Activated CD4-positive, alpha-beta memory T cell treated with anti-CD3 and anti-CD28 coated beads for 36 hours (primary cell): ENCODE results near the gene CHMP5. TPM values are rescaled to one million over a fixed set of nuclear protein-coding genes. Genes with fewer than 3 reads are reported as not detected.

ENCODE experiments used
- CTCF ChIA-PET: fragments of 350-600 bp; sonication (Branson Sonifier 250); formaldehyde crosslinking; loops from one replicate; lab custom pipeline; 2021; ENCODE audit warnings: antibody characterized with exemption, inconsistent platforms; lab: Charles Lee
- POLR2A ChIA-PET: fragments of 350-600 bp; sonication (Branson Sonifier 250); formaldehyde crosslinking; loops from one replicate; lab custom pipeline; 2021; ENCODE audit warnings: antibody characterized with exemption; lab: Charles Lee
- DNase-seq: peaks from one replicate; pipeline ENCODE4 v3.0.0-alpha.2; 2020
- H3K27ac Mint-ChIP-seq: one replicate; pipeline ENCODE4 v1.8.0; 2021; ENCODE audit warnings: mixed read lengths
- H3K27me3 Mint-ChIP-seq: one replicate; pipeline ENCODE4 v1.8.0; 2021; ENCODE audit warnings: mixed read lengths
- H3K36me3 Mint-ChIP-seq: one replicate; pipeline ENCODE4 v1.8.0; 2021; ENCODE audit warnings: mixed read lengths
- H3K4me1 Mint-ChIP-seq: one replicate; pipeline ENCODE4 v1.8.0; 2021; ENCODE audit warnings: low read depth, mixed read lengths
- H3K4me3 Mint-ChIP-seq: one replicate; pipeline ENCODE4 v1.8.0; 2021; ENCODE audit warnings: mild to moderate bottlenecking, mixed read lengths
- H3K9me3 Mint-ChIP-seq: one replicate; pipeline ENCODE4 v1.8.0; 2021; ENCODE audit warnings: mixed read lengths
- intact Hi-C: fragments of 100-400 bp; cut with micrococcal nuclease; formaldehyde crosslinking; loops from one replicate; pipeline ENCODE4 v1.15.1; 2023
- total RNA-seq, 2 experiments: library from RNA; stranded (reverse); gene quantifications; one replicate each; pipeline ENCODE4 v1.2.3, GENCODE V29; 2021

Gene CHMP5
- total RNA-seq, 2 experiments from 2014 or later, result 116 to 119 TPM

DNA sequence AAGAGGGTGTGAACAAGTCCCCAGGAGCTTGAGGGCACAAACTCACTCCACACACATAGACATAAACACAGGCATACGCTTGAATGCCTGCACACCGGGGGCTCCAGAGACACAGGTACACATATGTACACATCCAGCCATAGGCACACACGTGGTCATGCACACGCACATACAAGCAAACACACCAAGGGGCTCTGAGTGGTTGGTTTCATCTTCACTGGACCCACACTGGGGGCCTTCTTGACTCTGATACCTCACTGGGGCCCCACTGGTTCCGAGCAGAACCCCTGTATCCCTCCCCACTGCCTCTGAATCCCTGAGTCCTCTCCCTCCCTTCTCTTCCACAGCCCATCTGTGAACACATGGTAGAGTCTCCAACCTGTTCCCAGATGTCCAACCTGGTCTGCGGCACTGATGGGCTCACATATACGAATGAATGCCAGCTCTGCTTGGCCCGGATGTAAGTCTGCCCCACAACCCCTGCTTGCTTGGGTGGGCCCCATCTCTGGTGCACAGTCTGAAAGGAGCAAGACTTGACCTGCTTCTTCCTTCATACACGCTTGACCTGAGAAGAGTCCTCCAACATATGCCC is 18.5 kb upstream of the CHMP5 start:
- Mint-ChIP-seq H3K4me3 (no peak overlapping the region), H3K9me3 (no peaks in the 10 kb centered on the region), H3K36me3 (peaks cover 7% of the 10 kb centered on the region), H3K27ac (no peak overlapping the region), H3K4me1 (no peaks in the 10 kb centered on the region), H3K27me3 (no peaks in the 10 kb centered on the region)
- ChIA-PET CTCF (no interaction called here), POLR2A (no interaction called here)
- no peak for DNase-seq
- intact Hi-C loops, result no loop called here

DNA sequence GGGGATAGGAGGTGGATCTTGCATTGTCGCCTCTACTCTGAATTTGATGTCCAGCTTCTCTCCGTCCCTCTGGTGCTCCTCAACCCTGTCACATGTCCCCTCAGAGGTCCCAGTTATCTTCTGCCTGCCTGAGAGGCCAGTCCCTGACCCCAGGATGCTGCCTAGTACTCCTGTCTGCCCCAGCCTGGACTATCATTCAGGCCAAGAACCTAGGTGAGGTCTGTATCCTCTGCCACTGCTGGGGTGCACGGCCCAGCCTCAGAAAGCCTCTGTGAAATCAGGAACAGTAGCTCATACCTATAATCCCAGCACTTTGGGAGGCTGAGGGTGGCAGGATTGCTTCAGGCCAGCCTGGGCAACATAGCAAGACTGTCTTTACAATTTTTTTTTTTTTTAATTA is 16.2 kb upstream of the CHMP5 start:
- no peak for DNase-seq
- Mint-ChIP-seq H3K27ac (no peak overlapping the region), H3K27me3 (no peaks in the 10 kb centered on the region), H3K9me3 (no peaks in the 10 kb centered on the region), H3K4me3 (no peak overlapping the region), H3K36me3 (peaks cover 15% of the 10 kb centered on the region), H3K4me1 (no peaks in the 10 kb centered on the region)
- ChIA-PET POLR2A (no interaction called here), CTCF (interaction anchor here (0.7 kb wide), 1 partner anchor 78 kb away, joined by 3 read pairs; no protein-coding TSS in a partner anchor)
- intact Hi-C loops, result no loop called here

DNA sequence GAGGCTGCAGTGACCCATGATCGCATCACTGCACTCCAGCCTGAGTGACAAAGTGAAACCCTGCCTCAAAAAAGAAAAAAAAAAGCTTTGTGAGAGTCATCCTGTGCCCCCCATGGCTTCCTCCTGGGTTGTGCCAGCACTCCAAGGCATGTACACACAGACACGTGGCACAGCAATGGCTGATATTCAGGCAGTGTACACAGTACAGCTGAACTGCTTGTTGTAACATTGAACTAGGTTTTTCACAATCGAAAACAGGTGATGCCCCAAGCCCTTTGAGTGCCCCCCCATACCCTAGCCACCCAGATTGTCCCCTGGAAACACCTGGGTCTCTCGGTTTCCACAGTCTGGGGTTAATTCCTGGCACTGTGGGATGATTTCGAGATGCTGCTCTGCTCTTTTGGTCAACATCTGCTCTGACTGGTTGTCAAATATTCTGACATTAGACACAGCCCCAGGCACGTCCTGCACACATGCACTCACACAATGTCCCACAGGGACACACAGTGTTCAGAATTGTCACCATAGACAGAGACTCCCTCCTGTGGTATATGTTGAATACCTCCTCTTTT is 15.7 kb upstream of the CHMP5 start:
- DNase-seq, result no peak
- ChIA-PET CTCF (interaction anchor here (0.7 kb wide), 1 partner anchor 79 kb away, joined by 3 read pairs; no protein-coding TSS in a partner anchor), POLR2A (interaction anchor here (0.7 kb wide), 1 partner anchor 9 kb away, joined by 4 read pairs; no protein-coding TSS in a partner anchor)
- no peak overlapping the region for H3K27ac Mint-ChIP-seq
- no peaks in the 10 kb centered on the region for H3K4me1 Mint-ChIP-seq
- intact Hi-C loops, result no loop called here
- H3K4me3 Mint-ChIP-seq, result no peak overlapping the region
- no peaks in the 10 kb centered on the region for H3K27me3 Mint-ChIP-seq
- no peaks in the 10 kb centered on the region for H3K9me3 Mint-ChIP-seq
- H3K36me3 Mint-ChIP-seq, result peaks cover 16% of the 10 kb centered on the region

DNA sequence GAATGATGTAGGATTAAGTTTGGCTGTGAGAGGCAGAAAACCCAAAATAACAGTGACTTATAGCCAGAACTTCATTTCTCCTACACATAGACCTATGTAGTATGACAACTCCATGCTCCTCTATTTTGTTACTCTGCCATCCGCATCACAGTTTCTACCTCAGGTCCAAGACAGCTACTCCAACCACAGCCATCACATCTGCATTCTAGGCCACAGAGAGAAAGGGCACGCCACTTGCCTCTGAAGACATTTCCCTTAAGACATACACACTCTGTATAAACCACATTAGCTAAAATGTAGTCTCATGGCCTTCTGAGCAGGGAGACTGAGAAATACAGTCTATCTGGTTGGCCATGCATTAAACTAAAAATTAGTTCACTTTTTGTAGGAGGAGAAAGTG is 14.9 kb upstream of the CHMP5 start:
- no peaks in the 10 kb centered on the region for H3K27me3 Mint-ChIP-seq
- H3K9me3 Mint-ChIP-seq, result no peaks in the 10 kb centered on the region
- H3K4me1 Mint-ChIP-seq, result no peaks in the 10 kb centered on the region
- POLR2A ChIA-PET, result interaction anchor here (0.5 to 0.7 kb wide), 2 partner anchors 8 to 1166 kb away, joined by 3 to 4 read pairs; no protein-coding TSS in a partner anchor
- H3K36me3 Mint-ChIP-seq, result peaks cover 22% of the 10 kb centered on the region
- intact Hi-C loops, result no loop called here
- H3K27ac Mint-ChIP-seq, result no peak overlapping the region
- no peak for DNase-seq
- H3K4me3 Mint-ChIP-seq, result no peak overlapping the region
- CTCF ChIA-PET, result no interaction called here

DNA sequence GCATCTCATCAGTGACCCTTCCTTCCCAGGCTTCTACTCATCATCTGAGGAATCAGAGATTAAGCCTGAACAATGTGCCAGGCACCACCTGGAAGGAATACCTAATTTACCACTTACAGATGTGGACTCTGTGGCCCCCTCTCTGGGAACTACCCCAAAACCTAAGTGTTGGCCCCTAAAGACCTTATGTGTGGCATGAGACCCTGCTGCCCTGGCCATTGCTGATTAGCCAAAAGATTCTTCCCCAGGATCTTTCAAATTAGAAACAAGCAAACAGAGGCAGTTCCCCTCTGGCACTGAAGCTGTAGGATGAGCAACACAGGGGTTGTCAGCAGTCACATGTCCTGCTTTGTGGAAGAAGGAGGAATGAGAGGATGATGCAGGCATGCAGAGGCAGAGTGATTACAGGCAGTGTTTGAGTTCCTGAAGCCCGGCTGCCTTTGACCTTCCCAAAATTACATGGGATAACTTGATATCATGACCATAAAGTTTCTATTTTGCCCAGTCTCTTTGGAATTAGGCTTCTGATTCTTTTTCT is 14.3 kb upstream of the CHMP5 start:
- CTCF ChIA-PET, result no interaction called here
- no peak for DNase-seq
- peaks cover 22% of the 10 kb centered on the region for H3K36me3 Mint-ChIP-seq

DNA sequence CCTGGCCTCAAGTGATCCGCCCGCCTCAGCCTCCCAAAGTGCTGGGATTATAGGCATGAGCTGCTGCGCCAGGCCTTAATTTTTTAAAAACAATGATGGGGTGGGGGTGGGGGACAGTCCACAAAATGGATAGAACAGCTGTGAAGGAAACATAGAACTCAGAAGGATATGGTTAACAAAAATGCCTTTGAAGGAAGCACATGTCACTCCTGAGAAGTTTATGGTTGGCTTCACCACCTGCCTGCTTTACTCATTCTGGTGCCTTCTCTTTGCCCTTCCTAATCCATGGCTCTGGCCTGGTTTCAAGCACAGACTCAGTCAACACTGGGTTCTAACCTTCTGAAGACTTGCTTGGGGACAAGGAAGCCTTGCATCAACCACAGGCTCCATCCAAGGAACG is 10.6 kb upstream of the CHMP5 start:
- no peak overlapping the region for H3K27ac Mint-ChIP-seq
- ChIA-PET CTCF (interaction anchor here (0.6 kb wide), 1 partner anchor 41 kb away, joined by 3 read pairs; no protein-coding TSS in a partner anchor), POLR2A (interaction anchor here (1.7 kb wide), 1 partner anchor 10 kb away, joined by 7 read pairs; the partner anchor contains the start of genes BAG1 and CHMP5)
- no peak overlapping the region for H3K4me3 Mint-ChIP-seq
- intact Hi-C loops, result no loop called here
- H3K36me3 Mint-ChIP-seq, result peaks cover 44% of the 10 kb centered on the region
- no peaks in the 10 kb centered on the region for H3K4me1 Mint-ChIP-seq
- H3K27me3 Mint-ChIP-seq, result no peaks in the 10 kb centered on the region
- no peak for DNase-seq
- H3K9me3 Mint-ChIP-seq, result no peaks in the 10 kb centered on the region

More for the DNA sequence above, 14.3 kb upstream of the CHMP5 start:
- intact Hi-C loops, result no loop called here
- H3K9me3 Mint-ChIP-seq, result no peaks in the 10 kb centered on the region
- POLR2A ChIA-PET, result no interaction called here
- H3K27ac Mint-ChIP-seq, result no peak overlapping the region
- H3K4me3 Mint-ChIP-seq, result no peak overlapping the region
- H3K27me3 Mint-ChIP-seq, result no peaks in the 10 kb centered on the region
- no peaks in the 10 kb centered on the region for H3K4me1 Mint-ChIP-seq

DNA sequence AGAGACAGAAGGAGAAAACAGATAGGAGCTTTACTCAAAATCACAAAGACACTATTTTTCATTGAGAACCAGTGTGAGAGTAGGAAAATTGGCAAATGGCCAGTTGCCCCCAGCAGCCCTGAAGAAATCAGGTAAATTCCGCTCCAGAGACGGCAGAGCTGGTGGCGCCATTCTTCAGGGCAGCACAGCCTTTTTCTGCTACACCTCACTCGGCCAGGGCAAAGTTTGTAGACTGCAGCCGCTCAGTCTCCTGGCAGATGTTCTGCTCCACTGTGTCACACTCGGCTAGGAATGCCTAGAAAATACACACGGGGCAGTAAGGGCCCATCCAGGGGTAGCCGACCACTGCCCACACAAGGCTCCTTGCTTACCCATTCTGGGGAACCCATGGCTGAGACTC is 9.8 kb upstream of the CHMP5 start:
- H3K4me3 Mint-ChIP-seq, result no peak overlapping the region
- peaks cover 48% of the 10 kb centered on the region for H3K36me3 Mint-ChIP-seq
- no peaks in the 10 kb centered on the region for H3K27me3 Mint-ChIP-seq
- POLR2A ChIA-PET, result interaction anchor here (1.7 kb wide), 1 partner anchor 9 kb away, joined by 7 read pairs; the partner anchor contains the start of genes BAG1 and CHMP5
- no peaks in the 10 kb centered on the region for H3K9me3 Mint-ChIP-seq
- intact Hi-C loops, result no loop called here
- peaks cover 2% of the 10 kb centered on the region for H3K4me1 Mint-ChIP-seq
- no peak overlapping the region for H3K27ac Mint-ChIP-seq
- CTCF ChIA-PET, result no interaction called here
- no peak for DNase-seq

DNA sequence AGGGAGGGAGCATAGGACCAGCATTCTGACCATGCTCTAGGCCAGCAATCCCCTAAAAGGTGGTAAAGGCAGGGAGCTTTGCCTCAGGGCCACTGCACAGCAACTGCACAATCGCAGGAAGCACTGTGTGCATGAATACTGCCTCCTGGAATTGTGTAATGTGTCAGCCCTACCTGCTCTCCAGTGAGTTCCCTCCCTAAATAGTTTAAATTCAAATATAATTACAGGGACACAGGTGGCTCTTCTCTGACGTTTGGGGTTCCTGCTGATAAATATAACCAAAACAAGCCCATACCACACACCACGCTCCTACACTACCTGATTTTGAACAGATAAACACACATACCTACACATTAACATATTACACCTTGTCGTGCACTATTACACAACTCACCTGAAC is 9.4 kb upstream of the CHMP5 start:
- no peak overlapping the region for H3K4me3 Mint-ChIP-seq
- peaks cover 51% of the 10 kb centered on the region for H3K36me3 Mint-ChIP-seq
- intact Hi-C loops, result no loop called here
- H3K9me3 Mint-ChIP-seq, result no peaks in the 10 kb centered on the region
- no peak for DNase-seq
- no peak overlapping the region for H3K27ac Mint-ChIP-seq
- CTCF ChIA-PET, result no interaction called here
- H3K4me1 Mint-ChIP-seq, result peaks cover 2% of the 10 kb centered on the region
- POLR2A ChIA-PET, result interaction anchor here (1.7 kb wide), 1 partner anchor 9 kb away, joined by 7 read pairs; the partner anchor contains the start of genes BAG1 and CHMP5
- no peaks in the 10 kb centered on the region for H3K27me3 Mint-ChIP-seq

DNA sequence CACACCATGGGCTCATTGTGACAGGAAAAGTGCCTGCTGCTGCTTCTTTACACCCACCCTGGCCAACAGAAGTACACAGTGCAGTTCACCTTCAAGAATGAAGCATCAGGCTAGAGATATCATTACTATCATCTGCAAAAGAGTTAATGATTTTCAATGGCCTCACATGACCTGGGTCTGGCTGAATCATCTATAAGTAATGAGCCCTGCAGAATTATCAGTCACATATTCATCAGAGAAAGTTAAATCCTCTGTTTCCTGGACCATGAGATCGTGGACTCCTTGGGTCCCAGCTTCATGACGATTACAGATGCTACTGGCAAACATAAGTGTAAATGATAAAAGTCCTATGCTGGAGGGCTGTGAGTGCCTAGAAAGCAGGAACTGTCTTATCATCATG is 8.6 kb upstream of the CHMP5 start:
- H3K4me1 Mint-ChIP-seq, result peaks cover 2% of the 10 kb centered on the region
- H3K27ac Mint-ChIP-seq, result no peak overlapping the region
- no peaks in the 10 kb centered on the region for H3K27me3 Mint-ChIP-seq
- CTCF ChIA-PET, result interaction anchor here (2.7 kb wide), 1 partner anchor 31 kb away, joined by 8 read pairs; no protein-coding TSS in a partner anchor
- H3K4me3 Mint-ChIP-seq, result no peak overlapping the region
- POLR2A ChIA-PET, result no interaction called here
- DNase-seq, result no peak
- intact Hi-C loops, result loop anchor here (2.0 kb wide), 1 partner anchor 19 kb away; no protein-coding TSS in a partner anchor
- H3K9me3 Mint-ChIP-seq, result no peaks in the 10 kb centered on the region
- H3K36me3 Mint-ChIP-seq, result peaks cover 59% of the 10 kb centered on the region

DNA sequence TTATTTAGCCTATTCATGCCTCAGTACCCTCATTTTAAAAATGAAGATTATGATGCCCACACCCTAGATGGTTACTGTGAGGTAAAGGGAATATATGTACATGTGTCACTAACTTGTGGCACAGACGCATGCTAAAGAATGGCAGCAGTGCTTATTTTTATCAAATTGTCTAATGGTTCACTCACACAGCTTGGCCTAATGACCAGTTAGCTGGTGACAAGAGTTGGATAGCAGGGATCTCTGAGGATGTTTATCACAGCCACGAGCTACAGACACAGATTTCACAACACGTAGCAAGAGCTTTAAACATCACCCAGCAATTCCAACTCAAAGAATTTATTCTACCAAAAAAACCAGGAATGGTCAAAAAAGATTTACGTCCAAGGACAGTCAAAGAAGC is 7.6 kb upstream of the CHMP5 start:
- peaks cover 65% of the 10 kb centered on the region for H3K36me3 Mint-ChIP-seq
- POLR2A ChIA-PET, result interaction anchor here (0.5 kb wide), 1 partner anchor 31 kb away, joined by 6 read pairs; no protein-coding TSS in a partner anchor
- intact Hi-C loops, result loop anchor here (2.0 kb wide), 1 partner anchor 20 kb away; no protein-coding TSS in a partner anchor
- no peak for DNase-seq
- CTCF ChIA-PET, result interaction anchor here (2.7 kb wide), 1 partner anchor 30 kb away, joined by 8 read pairs; no protein-coding TSS in a partner anchor
- peaks cover 8% of the 10 kb centered on the region for H3K4me1 Mint-ChIP-seq
- H3K27me3 Mint-ChIP-seq, result no peaks in the 10 kb centered on the region
- no peak overlapping the region for H3K27ac Mint-ChIP-seq
- no peak overlapping the region for H3K4me3 Mint-ChIP-seq
- H3K9me3 Mint-ChIP-seq, result no peaks in the 10 kb centered on the region

DNA sequence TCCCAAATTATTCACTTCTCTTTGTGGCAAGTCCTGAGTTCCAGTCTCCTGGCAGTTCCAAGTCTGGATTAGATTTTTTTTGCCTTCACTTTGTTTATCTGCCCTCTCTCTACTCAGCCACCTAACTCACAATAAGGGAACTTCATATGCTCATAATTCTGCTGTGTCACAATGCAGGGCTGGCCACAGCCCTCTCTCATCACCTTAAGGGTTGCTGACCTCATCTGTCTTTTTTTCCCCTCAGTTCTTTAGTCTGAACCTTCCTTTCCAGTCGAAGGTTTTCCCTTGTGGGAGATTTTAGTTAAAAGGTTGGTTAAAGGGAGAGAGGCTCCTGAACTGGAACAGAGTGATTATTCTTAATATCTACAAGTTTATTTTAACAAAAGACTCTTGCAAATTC is 4.5 kb upstream of the CHMP5 start:
- Mint-ChIP-seq H3K9me3 (no peaks in the 10 kb centered on the region), H3K27me3 (no peaks in the 10 kb centered on the region), H3K27ac (no peak overlapping the region), H3K4me3 (no peak overlapping the region), H3K4me1 (peaks cover 18% of the 10 kb centered on the region), H3K36me3 (peaks cover 65% of the 10 kb centered on the region)
- POLR2A ChIA-PET, result no interaction called here
- intact Hi-C loops, result loop anchor here (10.0 kb wide), 1 partner anchor 706 kb away; the partner anchor contains the start of genes SMIM27 and TOPORS
- CTCF ChIA-PET, result no interaction called here
- no peak for DNase-seq
